NCI-H526 (cell line): ENCODE data around the gene PHACTR1.

Experiments
- DNase-seq, 2 experiments: peaks; one replicate each; lab custom pipeline; 2025; lab: John Stamatoyannopoulos, UW

Gene PHACTR1

DNA sequence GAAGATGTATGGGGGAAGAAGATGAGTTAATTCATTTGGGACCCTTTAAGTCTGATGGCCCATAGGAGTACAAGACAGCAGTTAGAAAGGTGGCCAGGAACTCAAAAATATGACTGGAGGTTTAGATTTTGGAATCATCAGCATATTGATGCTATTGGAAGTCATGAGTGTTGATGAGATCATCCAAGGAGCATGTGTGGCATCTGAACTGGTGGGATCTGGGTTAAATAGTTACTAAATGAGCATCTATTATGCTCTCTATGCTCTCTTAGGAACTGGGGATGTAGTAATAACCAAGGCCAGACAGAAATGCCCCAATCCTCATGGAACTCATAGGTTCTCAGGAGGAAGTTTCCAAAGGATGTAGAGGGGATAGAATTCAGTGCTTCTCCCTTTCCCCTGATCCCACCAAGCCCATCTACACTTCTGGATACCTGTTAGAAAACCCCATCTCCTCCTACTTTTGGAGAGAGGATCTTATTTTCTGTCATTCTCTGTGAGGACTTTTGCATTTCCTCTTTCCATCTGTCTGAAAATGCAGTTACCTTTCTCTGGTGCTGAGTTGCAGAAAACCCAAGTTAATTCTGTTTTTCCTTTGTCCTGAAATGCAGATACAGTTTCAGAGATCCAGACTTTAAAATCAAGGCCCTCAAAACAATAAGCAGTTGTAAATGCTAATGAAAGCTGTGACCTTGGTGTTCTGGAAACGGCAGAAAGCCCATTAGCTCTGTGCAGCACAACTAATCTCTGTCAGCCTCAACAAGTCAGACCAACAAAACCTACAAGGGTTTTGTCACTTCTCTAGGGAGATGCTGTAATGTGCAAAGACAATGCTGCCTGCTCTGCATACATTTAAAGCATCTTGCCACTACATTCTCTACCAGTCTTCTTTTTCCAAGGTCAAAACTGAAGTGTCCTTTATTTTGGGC is 546.0 kb downstream of the PHACTR1 start:
- no peak for DNase-seq

GRCh38 chr6:13263669-13264068 is 547.1 kb downstream of the PHACTR1 start:
- DNase-seq, result no peak

GRCh38 chr6:13267142-13267651 is 550.6 kb downstream of the PHACTR1 start:
- DNase-seq, result no peak

- no peak for DNase-seq
Observed at GRCh38 chr6:13268913-13269518, 552.4 kb downstream of the PHACTR1 start.

DNA sequence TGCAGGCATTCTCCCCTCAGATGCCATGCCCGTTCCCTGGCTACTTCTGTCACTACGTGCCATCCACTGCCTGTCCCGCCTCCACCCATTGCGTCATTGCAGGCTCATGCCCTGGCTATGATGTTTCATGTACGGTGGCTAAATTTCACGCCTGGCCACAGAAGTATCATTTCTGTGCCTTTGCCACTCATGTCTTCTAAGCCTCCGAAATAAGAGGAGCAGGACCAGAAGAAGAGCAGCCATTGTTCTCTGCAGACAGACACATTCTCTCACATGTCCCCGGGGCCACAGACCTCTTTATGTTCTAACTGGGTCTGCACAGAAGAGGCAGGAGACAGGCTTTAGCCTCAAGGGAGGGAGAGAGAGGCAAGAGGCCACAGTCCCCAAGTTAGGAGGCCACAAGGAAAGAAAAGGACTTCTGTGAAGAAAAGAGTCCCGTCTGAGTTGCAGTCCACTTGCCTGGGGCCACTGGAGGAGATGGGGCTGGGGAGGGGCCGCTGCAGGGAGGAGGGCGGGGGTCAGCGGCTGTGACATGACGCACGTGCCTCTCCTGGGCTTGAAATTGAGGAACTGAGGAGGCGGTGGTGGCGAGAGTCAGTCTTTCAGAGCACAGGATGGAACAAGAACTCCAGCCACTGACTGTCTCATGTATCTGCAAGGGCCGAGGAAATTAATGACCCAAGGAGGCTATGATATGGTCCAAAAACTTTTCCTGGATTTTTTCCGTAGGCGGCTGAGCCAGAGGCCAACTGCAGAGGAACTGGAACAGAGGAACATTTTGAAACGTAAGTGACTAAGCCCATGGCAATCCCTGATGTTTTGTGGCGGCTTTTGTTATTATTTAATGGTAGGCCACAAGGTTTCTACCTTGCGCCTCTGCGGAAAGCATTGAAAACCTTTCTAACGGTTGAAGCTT is 555.8 kb downstream of the PHACTR1 start:
- no peak for DNase-seq

GRCh38 chr6:13273202-13273930 is 556.8 kb downstream of the PHACTR1 start:
- peak in 1 of 2 experiments; percentile 21 for DNase-seq

GRCh38 chr6:13273931-13274706 is 557.6 kb downstream of the PHACTR1 start:
- no peak for DNase-seq

DNA sequence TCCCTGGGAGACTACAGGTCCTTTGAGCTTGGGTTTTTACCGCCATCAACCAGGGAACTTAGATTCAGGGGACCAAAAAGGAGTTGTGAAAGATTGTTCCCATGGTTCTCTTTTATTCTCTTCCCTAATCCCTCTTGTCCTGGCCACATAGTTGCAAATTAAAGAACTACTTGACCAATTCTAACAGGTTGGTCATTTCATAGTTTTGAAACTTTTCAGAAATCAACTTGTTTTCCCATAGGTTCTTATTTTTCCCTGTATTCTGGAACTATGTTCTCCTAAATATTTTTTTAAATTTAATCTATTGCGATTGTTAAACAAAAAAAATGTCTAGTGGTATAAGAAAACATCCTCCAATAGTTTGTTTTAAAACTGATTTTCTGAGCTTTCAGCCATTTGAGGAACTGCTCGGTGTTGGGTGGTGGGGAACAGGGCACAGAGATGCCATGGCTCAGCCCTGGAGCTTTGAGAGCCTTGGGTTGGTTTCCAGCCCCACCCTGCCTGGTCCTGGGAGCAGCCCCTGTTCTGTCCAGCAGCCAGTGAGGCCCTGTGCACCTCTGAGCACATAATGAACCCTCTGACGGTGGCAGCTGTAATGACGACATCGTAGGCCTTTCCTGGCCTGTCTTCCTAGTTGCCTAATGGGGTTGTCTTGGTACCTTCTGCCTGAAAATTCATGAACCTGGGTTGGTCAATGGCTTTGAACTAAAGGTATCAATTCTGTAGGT is 558.3 kb downstream of the PHACTR1 start:
- DNase-seq, result no peak

DNA sequence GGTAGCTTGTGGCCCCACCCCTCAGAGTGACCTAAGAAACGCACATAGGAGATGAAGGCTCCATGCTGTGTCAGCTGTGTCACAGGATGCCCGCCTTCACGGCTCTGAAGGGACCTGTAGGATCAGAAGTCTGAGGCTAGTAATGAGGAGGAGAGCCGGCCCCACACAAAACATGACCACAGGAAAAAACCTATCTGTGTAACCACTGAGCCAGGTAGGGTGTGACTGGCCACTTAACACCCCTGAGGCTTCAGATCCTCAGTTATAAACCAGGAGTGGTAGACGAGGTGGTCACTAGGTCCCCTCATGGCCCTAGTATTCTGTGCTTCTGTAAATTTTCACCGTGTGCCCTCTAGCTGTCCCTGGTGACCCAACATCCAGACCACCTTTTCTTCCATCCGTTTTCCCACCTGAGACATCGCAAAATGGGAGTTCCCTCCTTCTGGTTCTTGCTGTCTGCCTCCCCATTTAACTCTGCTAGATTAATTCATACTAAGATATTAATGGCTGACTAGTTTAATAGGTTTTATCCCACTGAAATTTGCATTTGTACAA is 558.9 kb downstream of the PHACTR1 start:
- no peak for DNase-seq

- DNase-seq, result no peak
Observed at GRCh38 chr6:13277231-13277630, 560.7 kb downstream of the PHACTR1 start.

DNA sequence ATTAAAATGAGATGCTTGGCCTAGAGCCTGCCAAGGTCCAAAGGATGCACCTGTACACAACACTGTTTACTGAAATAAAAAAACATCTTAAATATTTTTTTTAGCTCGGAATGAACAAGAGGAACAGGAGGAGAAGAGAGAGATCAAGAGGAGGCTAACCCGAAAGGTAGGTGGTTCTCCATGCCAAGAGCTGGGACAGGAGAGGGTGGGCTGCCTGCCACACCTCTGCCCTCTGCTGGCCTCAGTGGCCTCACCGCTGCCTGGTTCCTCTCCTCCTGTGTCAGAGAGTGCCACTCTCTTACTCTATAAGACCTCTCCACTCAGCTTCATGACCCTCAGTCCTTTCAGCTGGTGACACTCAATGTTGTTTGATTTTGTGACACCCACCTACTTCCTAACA is 561.6 kb downstream of the PHACTR1 start:
- peak in 1 of 2 experiments; percentile 47 for DNase-seq

GRCh38 chr6:13278991-13279390 is 562.4 kb downstream of the PHACTR1 start:
- no peak for DNase-seq

- no peak for DNase-seq
Observed at GRCh38 chr6:13280254-13280653, 563.7 kb downstream of the PHACTR1 start.

DNA sequence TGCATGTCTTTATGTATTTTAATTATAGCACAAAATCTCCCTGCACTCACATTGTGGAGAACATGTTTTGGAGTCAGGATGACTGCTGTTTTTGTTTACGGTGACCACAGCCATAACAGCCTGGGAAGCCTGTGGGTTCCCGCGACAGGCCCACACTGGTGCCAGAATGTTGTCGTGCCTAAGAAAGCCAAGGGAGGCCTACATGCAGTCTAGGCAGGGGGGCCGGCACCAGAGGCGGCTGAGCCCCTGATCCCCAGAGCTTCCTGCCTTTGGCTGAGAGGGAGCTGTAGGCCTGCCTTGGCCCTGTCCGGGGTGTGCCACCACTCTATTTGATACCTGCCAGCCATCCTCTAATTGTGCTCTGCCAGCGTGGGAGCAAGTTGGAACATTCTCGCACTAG is 565.1 kb downstream of the PHACTR1 start:
- DNase-seq, result no peak

GRCh38 chr6:13282393-13283069 is 566.0 kb downstream of the PHACTR1 start:
- peak; percentile 13 to 44 for DNase-seq

- DNase-seq, result no peak
Observed at GRCh38 chr6:13283331-13283730, 566.8 kb downstream of the PHACTR1 start.

DNA sequence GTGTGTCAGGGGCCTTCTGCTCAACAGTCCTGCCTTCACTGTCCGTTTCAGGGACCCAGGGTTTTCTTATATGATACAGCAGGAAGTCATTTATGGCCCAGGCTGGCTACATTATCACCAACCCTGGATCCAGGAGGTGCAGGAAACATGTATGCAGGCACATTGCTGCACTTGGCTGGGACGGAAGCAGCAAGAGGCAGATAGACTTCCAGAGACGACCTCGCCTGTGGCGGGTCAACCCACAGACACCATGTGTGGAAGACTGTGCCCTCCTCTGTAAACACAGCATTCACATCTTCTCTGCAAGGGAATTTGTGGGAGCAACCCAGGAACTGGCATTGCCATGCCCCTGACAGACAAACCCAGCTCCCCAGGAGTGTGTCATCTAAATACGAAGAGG is 568.1 kb downstream of the PHACTR1 start:
- DNase-seq, result no peak

DNA sequence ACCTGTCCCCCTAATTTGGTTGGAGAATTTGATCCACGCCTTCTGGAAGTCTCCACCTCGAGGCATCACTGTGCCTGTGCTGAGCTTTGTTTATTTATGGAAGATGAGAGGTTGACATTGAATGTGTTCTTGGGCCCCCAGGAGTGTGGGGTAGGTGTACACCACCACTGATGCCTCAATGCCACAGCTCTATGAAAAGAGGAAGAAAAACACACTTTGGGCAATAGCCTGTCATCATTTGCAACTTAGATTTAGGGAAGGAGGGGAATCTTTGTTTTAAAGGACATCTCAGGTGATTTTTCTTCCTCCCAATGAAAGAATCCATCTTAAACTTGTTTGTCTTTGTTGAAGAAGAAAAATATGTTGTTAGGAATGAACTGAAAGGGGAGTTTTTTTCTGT is 569.1 kb downstream of the PHACTR1 start:
- no peak for DNase-seq

- DNase-seq, result no peak
Observed at GRCh38 chr6:13286181-13286580, 569.6 kb downstream of the PHACTR1 start.
